ENCODE results near the gene CPLANE1.

CPLANE1 gene

DNA sequence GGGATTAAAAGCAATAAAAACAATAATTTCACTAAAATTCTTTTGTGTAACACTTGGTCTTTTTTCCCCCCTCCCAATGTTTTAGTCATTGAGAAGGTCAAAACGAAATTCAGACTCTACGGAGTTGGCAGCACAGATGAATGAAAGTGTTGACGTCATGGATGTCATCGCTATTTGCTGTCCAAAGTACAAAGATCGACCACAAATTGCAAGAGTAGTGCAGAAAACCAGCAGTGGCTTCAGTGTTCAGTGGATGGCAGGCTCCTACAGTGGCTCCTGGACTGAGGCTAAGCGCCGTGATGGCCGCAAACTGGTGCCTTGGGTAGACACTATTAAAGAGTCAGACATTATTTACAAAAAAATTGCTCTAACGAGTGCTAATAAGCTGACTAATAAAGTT lies 184.7 kb downstream of the CPLANE1 start:
- no peak for DNase-seq (ENCODE audit: low read depth in 2 of 2)

- DNase-seq (ENCODE audit: low read depth in 2 of 2): no peak
These were observed 185.4 kb downstream of the CPLANE1 start for GRCh38 chr5:37063739-37064138.

DNA sequence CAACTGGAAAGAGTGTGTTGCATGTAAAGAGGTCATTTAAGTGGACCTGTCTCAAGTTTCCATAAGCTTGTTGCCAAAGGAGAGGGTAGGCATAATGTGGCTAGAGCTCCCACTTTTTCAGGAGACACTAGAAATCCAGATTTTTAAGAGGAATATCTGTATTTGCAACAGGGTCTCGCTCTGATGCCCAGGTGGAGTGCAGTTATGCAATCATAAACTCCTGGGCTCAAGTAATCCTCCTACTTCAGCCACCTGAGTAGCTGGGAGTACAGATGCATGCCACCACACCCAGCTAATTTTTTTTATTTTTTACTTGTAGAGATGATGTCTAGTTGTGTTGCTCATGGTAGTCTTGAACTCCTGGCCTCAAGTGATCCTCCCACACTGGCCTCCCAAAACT lies 189.1 kb downstream of the CPLANE1 start:
- no peak for DNase-seq (ENCODE audit: low read depth in 2 of 2)

DNA sequence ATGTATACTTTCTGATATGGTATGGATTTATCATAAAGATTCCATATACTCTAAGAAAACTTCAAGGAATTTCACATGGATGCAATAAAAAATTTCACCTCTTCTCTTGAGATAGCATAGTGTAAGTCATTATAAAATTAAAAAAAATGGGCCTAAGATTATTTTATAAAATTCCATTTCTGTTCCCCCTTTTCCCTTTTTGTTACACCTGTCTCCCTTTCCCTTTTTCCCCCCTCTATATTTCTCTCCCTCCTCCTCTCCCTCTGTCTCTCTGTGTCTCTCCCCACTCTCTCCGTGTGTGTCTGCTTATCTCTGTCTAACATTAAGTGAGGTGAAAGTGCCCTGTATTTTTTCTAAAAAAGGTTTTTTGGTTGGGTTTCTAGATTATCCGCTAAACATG lies 192.4 kb downstream of the CPLANE1 start:
- no peak for DNase-seq (ENCODE audit: low read depth in 2 of 2)
